HG03060 (cell line): ENCODE measurements around the gene CDC25C.
"Not testable (repeated sequence)": the region's sequence is repeated elsewhere in the genome, so short reads cannot be mapped to it uniquely, and the experiment has no call there.

Experiments used
- ATAC-seq: cut with Tn5 transposase; IDR thresholded peaks from one replicate; pipeline ENCODE4 v1.9.1; 2021; ENCODE audit warnings: low read depth, moderate number of reproducible peaks; ENCODE audit not compliant: unreplicated experiment

CDC25C gene

GRCh38 chr5:138282920-138283742 lies 48.5 kb downstream of the CDC25C start:
- no peak for ATAC-seq

- ATAC-seq, result no peak
These were observed 50.7 kb downstream of the CDC25C start for GRCh38 chr5:138280915-138281314.

GRCh38 chr5:138276402-138277054 lies 55.1 kb downstream of the CDC25C start:
- ATAC-seq, result no peak

GRCh38 chr5:138275895-138276294 lies 55.7 kb downstream of the CDC25C start:
- ATAC-seq, result no peak

GRCh38 chr5:138275379-138275782 lies 56.2 kb downstream of the CDC25C start:
- no peak for ATAC-seq

- no peak for ATAC-seq
These were observed 57.3 kb downstream of the CDC25C start, which contains the start of gene GFRA3 for GRCh38 chr5:138274189-138274853. GFRA3 (minus strand) TSS chr5:138274621; CDS start chr5:138274424, 197 bp downstream.

- ATAC-seq, result no peak
These were observed 57.8 kb downstream of the CDC25C start for GRCh38 chr5:138273834-138274188.

- ATAC-seq, result no peak
These were observed 58.9 kb downstream of the CDC25C start for GRCh38 chr5:138272681-138273080.

- no peak for ATAC-seq
These were observed 60.3 kb downstream of the CDC25C start for GRCh38 chr5:138271281-138271680.

- no peak for ATAC-seq
These were observed 67.4 kb downstream of the CDC25C start for GRCh38 chr5:138264183-138264582.

- no peak for ATAC-seq
These were observed 68.0 kb downstream of the CDC25C start for GRCh38 chr5:138263581-138263980.

- ATAC-seq, result no peak
These were observed 72.8 kb downstream of the CDC25C start for GRCh38 chr5:138258704-138259292.

GRCh38 chr5:138257583-138257982 lies 74.0 kb downstream of the CDC25C start:
- no peak for ATAC-seq

- ATAC-seq, result no peak
These were observed 78.7 kb downstream of the CDC25C start for GRCh38 chr5:138252944-138253343.

- not testable (repeated sequence) for ATAC-seq
These were observed 83.8 kb downstream of the CDC25C start for GRCh38 chr5:138247800-138248199.

- ATAC-seq, result no peak
These were observed 84.8 kb downstream of the CDC25C start for GRCh38 chr5:138246822-138247221.

- no peak for ATAC-seq
These were observed 85.3 kb downstream of the CDC25C start for GRCh38 chr5:138246334-138246733.

- ATAC-seq, result no peak
These were observed 85.9 kb downstream of the CDC25C start for GRCh38 chr5:138245717-138246116.

GRCh38 chr5:138243794-138244193 lies 87.8 kb downstream of the CDC25C start:
- ATAC-seq, result no peak

- ATAC-seq, result no peak
These were observed 89.7 kb downstream of the CDC25C start for GRCh38 chr5:138241688-138242571.
